K562 (cell line): ENCODE measurements around the gene PAQR4. TPM values are rescaled to one million over a fixed set of nuclear protein-coding genes. Genes with fewer than 3 reads are reported as not detected.

Experiments
- BACH1 ChIP-seq: fragments of 200-800 bp; sonication (Bioruptor generic); IDR thresholded peaks from 2 replicates; pipeline ENCODE4 v1.6.1; 2016; ENCODE audit warnings: missing genetic modification characterization, missing compliant biosample characterization
- COPS2 ChIP-seq: fragments of 450-650 bp; conservative IDR thresholded peaks from 2 replicates; pipeline ENCODE4 v1.6.1; 2016; ENCODE audit warnings: mild to moderate bottlenecking, moderate library complexity
- DMBX1 ChIP-seq: fragments of 250-450 bp; sonication (Bioruptor Pico); IDR thresholded peaks from 2 replicates; pipeline ENCODE4 v1.8.0; 2022; ENCODE audit warnings: inconsistent platforms, mild to moderate bottlenecking, moderate library complexity, borderline replicate concordance
- FOXK1 ChIP-seq: sonication (generic); formaldehyde crosslinking; IDR thresholded peaks from 2 replicates; pipeline ENCODE4 v1.8.0; 2022; ENCODE audit warnings: missing genetic modification reagents, mild to moderate bottlenecking, borderline replicate concordance
- GABPA ChIP-seq: fragments of 200-800 bp; sonication (Bioruptor generic); conservative IDR thresholded peaks from 2 replicates; pipeline ENCODE4 v1.6.1; 2016; ENCODE audit warnings: low read depth, missing genetic modification characterization, missing compliant biosample characterization
- GATAD2B ChIP-seq: fragments of 450-650 bp; IDR thresholded peaks from 2 replicates; pipeline ENCODE4 v1.6.1; 2017; ENCODE audit warnings: mild to moderate bottlenecking, borderline replicate concordance
- KHSRP ChIP-seq: fragments of 450-650 bp; IDR thresholded peaks from 2 replicates; pipeline ENCODE4 v1.6.1; 2017
- MED1 ChIP-seq: sonication (generic); formaldehyde crosslinking; IDR thresholded peaks from 2 replicates; pipeline ENCODE4 v1.8.1; 2023; ENCODE audit warnings: missing genetic modification reagents, borderline replicate concordance
- MEF2D ChIP-seq: conservative IDR thresholded peaks from 2 replicates; pipeline ENCODE4 v1.6.1; 2016; ENCODE audit warnings: low read depth, missing genetic modification characterization, missing compliant biosample characterization
- MYBL2 ChIP-seq, 2 experiments: fragments of 450-650 bp in 1 of 2; sonication (generic) in 1 of 2; formaldehyde crosslinking in 1 of 2; IDR thresholded peaks; 2 replicates each; pipeline versions ENCODE4 v1.6.1 to v1.8.1; 2017 to 2022; ENCODE audit warnings: borderline replicate concordance in 1 of 2, inconsistent platforms in 1 of 2, low read depth in 1 of 2, mild to moderate bottlenecking in 1 of 2, missing genetic modification reagents in 1 of 2, moderate library complexity in 1 of 2
- POLR2B ChIP-seq: fragments of 450-650 bp; IDR thresholded peaks from 2 replicates; pipeline ENCODE4 v1.6.1; 2018; ENCODE audit warnings: low read depth; ENCODE audit not compliant: partially characterized antibody
- RBM14 ChIP-seq: fragments of 200-400 bp; formaldehyde crosslinking; IDR thresholded peaks from 2 replicates; pipeline ENCODE4 v1.6.1; 2018; ENCODE audit warnings: low read depth, mild to moderate bottlenecking, low read length, moderate library complexity, borderline replicate concordance; ENCODE audit not compliant: insufficient read depth
- RBM34 ChIP-seq: fragments of 200-400 bp; formaldehyde crosslinking; IDR thresholded peaks from 2 replicates; pipeline ENCODE4 v1.6.1; 2018; ENCODE audit warnings: low read length, borderline replicate concordance; ENCODE audit not compliant: insufficient read depth
- XRCC3 ChIP-seq: fragments of 450-650 bp; IDR thresholded peaks from 2 replicates; pipeline ENCODE4 v1.6.1; 2017; ENCODE audit warnings: mild to moderate bottlenecking, moderate library complexity
- ZNF282 ChIP-seq: sonication (generic); formaldehyde crosslinking; IDR thresholded peaks from 2 replicates; pipeline ENCODE4 v1.8.1; 2023; ENCODE audit warnings: missing genetic modification reagents
- ZNF354B ChIP-seq: fragments of 250-450 bp; sonication (Bioruptor Pico); IDR thresholded peaks from 2 replicates; pipeline ENCODE4 v1.4.0; 2020
- ZNF431 ChIP-seq: sonication (generic); formaldehyde crosslinking; IDR thresholded peaks from 2 replicates; pipeline ENCODE4 v1.8.0; 2022; ENCODE audit warnings: mild to moderate bottlenecking, missing genetic modification reagents
- ZNF583 ChIP-seq: fragments of 250-450 bp; sonication (Bioruptor Pico); IDR thresholded peaks from 2 replicates; pipeline ENCODE4 v1.4.0; 2020
- ZNF589 ChIP-seq: fragments of 200-800 bp; sonication (Bioruptor generic); IDR thresholded peaks from 2 replicates; pipeline ENCODE4 v1.6.1; 2016; ENCODE audit warnings: low read depth, missing genetic modification characterization, missing compliant biosample characterization
- ZNF695 ChIP-seq: fragments of 450-650 bp; formaldehyde crosslinking; IDR thresholded peaks from 2 replicates; pipeline ENCODE4 v1.4.0; 2020; ENCODE audit warnings: mild to moderate bottlenecking, moderate library complexity
- polyA plus RNA-seq, 8 experiments: library from polyadenylated mRNA; depleted of rRNA in 4 of 8; stranded (reverse) in 5 of 8; unstranded in 3 of 8; fragments of >200 nt; fragmentation: Nextera tagmentation in 2 of 8; fragmentation: Illumina TruSeq in 1 of 8; extraction: Ambion mirVana in 2 of 8; extraction: Trizol in 1 of 8; gene quantifications; 2 replicates each; pipeline versions ENCODE4 v1.2.1 to v1.2.3, GENCODE V29; 2011 to 2014; ENCODE audit warnings: inconsistent platforms in 1 of 8, missing spikeins in 1 of 8
- total RNA-seq, 7 experiments: library from RNA; depleted of rRNA in 6 of 7; stranded (reverse); fragments of >200 nt in 6 of 7; fragmentation: Illumina TruSeq in 2 of 7; extraction: Trizol in 2 of 7; gene quantifications; 2 replicates each; pipeline versions ENCODE4 v1.2.1 to v1.2.3, GENCODE V29; 2011 to 2021; ENCODE audit warnings: low replicate concordance in 1 of 7
- TF ChIP-seq, protein P1 (sequence below): sonication (generic); formaldehyde crosslinking; IDR thresholded peaks from 2 replicates; pipeline ENCODE4 v1.5.0; 2020; ENCODE audit warnings: missing genetic modification reagents
- TF ChIP-seq, protein P2 (sequence below): fragments of 450-650 bp; formaldehyde crosslinking; IDR thresholded peaks from 2 replicates; pipeline ENCODE4 v1.4.0; 2020; ENCODE audit warnings: mild to moderate bottlenecking, moderate library complexity
- TF ChIP-seq, protein P3 (sequence below): sonication (generic); formaldehyde crosslinking; IDR thresholded peaks from 2 replicates; pipeline ENCODE4 v1.9.0; 2022; ENCODE audit warnings: mild to moderate bottlenecking, missing genetic modification reagents

The PAQR4 gene
- total and polyA plus RNA-seq, 9 of the 15 experiments (the other 6 are each of a cell fraction or from before 2014, with no cell fraction given): 0.62 to 40.4 (median 19.5) TPM

DNA sequence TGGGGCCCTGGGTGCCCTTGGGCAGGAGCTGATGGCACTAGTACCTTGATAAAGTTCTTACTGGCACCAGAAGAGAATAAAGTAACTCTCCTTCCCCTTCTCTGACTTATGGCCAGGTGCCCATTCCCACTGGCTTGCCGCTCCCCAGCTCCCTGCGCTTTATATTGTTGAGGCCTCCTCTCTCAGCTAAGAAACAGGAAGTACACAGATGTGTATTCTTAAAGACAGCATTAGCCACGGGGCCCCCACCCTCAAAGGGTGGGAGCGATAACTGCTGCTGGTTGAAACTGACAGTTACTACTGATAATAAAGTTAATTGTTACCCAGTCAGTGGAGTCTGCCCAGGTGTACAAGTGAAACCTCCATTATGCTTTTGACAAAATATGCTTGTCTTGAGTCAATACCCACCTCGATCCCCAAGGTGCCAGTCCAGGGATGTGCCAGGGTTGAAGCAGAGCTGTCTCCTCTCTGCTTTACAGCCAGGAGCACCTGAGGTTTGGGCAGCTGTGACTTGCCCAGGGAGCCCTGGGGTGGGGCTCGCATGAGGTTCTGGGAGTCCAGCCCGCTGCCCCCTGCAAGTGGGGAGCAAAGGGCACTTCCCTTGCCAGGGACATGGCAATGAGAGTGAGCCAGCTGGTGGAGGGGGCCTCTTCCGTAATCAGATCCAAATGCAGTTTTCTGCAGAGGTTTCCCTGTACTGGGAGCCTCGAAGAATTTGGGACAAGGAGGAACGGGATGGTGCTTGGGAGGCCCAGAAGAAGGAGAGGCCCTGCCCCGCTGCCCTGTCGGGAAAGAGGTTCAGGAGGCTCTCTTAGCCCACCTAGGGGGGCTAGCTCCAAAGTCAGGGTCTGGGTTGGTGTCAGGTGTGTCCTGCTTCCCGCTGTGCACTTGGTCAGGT lies 38.2 kb downstream of the PAQR4 start (continued):
- TF ChIP-seq GABPA (0 out of 2 replicates have a peak, but pooled peaks have one; percentile 28), ZNF695 (CRISPR knock-in tag) (no peak), KHSRP (no peak), RBM14 (no peak), MYBL2 (IDR thresholded peaks at IDR 0.05; ENCODE audit: low read depth) (no peak), MYBL2 (CRISPR knock-in tag; IDR thresholded peaks at IDR 0.05; ENCODE audit: borderline replicate concordance) (no peak), DMBX1 (CRISPR knock-in tag) (peak; percentile 41; the same call in 1 of the 2 replicates), ZNF354B (CRISPR knock-in tag) (no peak), XRCC3 (no peak), GATAD2B (no peak), ZNF583 (0 out of 2 replicates have a peak, but pooled peaks have one; percentile 12), RBM34 (no peak), ZNF431 (CRISPR knock-in tag) (no peak), COPS2 (no peak), BACH1 (tag) (no peak), MEF2D (tag) (peak; percentile 41), ZNF282 (CRISPR knock-in tag) (no peak), ZNF589 (CRISPR knock-in tag) (peak; percentile 49; the same call in 1 of the 2 replicates), POLR2B (peak; percentile 29), FOXK1 (CRISPR knock-in tag) (no peak), MED1 (CRISPR knock-in tag) (no peak)
- TF ChIP-seq, protein P1, sequence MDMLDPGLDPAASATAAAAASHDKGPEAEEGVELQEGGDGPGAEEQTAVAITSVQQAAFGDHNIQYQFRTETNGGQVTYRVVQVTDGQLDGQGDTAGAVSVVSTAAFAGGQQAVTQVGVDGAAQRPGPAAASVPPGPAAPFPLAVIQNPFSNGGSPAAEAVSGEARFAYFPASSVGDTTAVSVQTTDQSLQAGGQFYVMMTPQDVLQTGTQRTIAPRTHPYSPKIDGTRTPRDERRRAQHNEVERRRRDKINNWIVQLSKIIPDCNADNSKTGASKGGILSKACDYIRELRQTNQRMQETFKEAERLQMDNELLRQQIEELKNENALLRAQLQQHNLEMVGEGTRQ: no peak
- TF ChIP-seq, protein P2, sequence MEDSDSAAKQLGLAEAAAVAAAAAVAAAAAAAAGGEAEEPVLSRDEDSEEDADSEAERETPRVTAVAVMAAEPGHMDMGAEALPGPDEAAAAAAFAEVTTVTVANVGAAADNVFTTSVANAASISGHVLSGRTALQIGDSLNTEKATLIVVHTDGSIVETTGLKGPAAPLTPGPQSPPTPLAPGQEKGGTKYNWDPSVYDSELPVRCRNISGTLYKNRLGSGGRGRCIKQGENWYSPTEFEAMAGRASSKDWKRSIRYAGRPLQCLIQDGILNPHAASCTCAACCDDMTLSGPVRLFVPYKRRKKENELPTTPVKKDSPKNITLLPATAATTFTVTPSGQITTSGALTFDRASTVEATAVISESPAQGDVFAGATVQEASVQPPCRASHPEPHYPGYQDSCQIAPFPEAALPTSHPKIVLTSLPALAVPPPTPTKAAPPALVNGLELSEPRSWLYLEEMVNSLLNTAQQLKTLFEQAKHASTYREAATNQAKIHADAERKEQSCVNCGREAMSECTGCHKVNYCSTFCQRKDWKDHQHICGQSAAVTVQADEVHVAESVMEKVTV: no peak
- TF ChIP-seq, protein P3, sequence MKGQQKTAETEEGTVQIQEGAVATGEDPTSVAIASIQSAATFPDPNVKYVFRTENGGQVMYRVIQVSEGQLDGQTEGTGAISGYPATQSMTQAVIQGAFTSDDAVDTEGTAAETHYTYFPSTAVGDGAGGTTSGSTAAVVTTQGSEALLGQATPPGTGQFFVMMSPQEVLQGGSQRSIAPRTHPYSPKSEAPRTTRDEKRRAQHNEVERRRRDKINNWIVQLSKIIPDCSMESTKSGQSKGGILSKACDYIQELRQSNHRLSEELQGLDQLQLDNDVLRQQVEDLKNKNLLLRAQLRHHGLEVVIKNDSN (CRISPR knock-in tag): no peak
